Measurements from ENCODE around the gene ADAMTS6. TPM values are rescaled to one million over a fixed set of nuclear protein-coding genes. Genes with fewer than 3 reads are reported as not detected.

The ADAMTS6 gene
- total RNA-seq, 1 experiment from 2014 or later, result 1.2 TPM

DNA sequence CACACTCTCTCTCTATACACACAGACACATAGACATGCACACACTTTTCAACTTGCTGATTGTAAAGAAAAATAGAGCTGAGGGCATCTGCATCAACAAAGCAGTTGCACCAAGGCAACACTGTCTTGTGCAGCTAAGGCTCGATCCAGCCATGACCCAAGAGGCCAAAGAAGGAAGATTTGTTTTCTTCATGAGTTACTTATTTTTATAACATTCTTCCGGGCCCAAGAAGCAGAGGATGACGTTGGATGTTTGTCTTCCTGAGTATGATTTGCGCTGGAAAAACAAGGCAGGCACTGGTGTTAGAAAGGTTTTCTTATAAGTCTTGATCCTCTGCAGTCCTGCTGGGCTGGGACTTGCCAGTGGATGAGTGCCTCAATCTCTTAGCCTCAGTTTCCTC is 344.1 kb downstream of the ADAMTS6 start:
- H3K4me1 Mint-ChIP-seq (ENCODE audit: low read depth, unreplicated experiment), result no peaks in the 10 kb centered on the region
- intact Hi-C loops (cut with micrococcal nuclease; ENCODE audit: unreplicated experiment), result no loop called here
- CTCF ChIA-PET, result interaction anchor here (1.4 kb wide), 1 partner anchor 12 kb away, joined by 3 read pairs; no protein-coding TSS in a partner anchor
- no peaks in the 10 kb centered on the region for H3K9me3 Mint-ChIP-seq (ENCODE audit: low read depth, unreplicated experiment)
- H3K27me3 Mint-ChIP-seq (ENCODE audit: unreplicated experiment), result no peaks in the 10 kb centered on the region
- no peak overlapping the region for H3K4me3 Mint-ChIP-seq (ENCODE audit: low read depth, unreplicated experiment)
- TF ChIP-seq CTCF (IDR thresholded peaks at IDR 0.05; ENCODE audit: unreplicated experiment), result no peak
- no peak overlapping the region for H3K27ac Mint-ChIP-seq (ENCODE audit: unreplicated experiment)
- H3K36me3 Mint-ChIP-seq (ENCODE audit: insufficient read depth, unreplicated experiment), result peaks cover 5% of the 10 kb centered on the region
- DNase-seq, result no peak
- no TSS peak for BruUV-seq (replicated peaks)

DNA sequence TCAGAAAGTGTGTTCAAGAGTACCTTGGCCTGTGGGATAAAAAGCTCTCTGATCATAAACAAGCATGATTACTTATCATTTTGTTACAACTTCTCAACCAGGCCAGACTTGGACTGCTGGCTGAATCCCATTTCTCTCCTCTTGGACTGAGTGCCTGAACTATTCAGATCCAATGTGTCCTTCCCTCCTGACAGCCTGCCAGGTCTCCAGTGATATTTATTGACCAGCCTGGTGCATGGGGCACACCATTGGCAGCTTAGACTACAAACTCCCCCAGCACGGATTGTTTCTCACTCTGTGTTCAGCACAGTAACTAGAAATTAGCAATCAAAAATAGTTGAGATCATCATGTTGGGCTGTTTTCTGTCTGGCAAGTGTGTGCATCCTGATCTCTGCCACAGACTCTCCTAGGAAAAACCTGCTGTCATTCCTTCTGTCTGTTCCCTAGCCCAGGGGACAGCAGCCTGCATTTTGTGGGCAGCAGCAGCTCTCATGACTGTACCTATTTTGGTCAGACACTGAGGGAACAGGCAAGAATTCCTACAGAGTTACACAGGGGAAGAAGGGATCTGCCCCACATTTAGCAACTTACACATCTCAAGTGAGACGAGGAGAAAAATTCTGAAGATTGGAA is 348.1 kb downstream of the ADAMTS6 start:
- Mint-ChIP-seq H3K9me3 (ENCODE audit: low read depth, unreplicated experiment) (no peaks in the 10 kb centered on the region), H3K4me1 (ENCODE audit: low read depth, unreplicated experiment) (no peaks in the 10 kb centered on the region), H3K27me3 (ENCODE audit: unreplicated experiment) (no peaks in the 10 kb centered on the region), H3K4me3 (ENCODE audit: low read depth, unreplicated experiment) (no peak overlapping the region), H3K27ac (ENCODE audit: unreplicated experiment) (no peak overlapping the region), H3K36me3 (ENCODE audit: insufficient read depth, unreplicated experiment) (no peaks in the 10 kb centered on the region)
- no TSS peak for BruUV-seq (replicated peaks)
- intact Hi-C loops (cut with micrococcal nuclease; ENCODE audit: unreplicated experiment), result no loop called here
- TF ChIP-seq CTCF (IDR thresholded peaks at IDR 0.05; ENCODE audit: unreplicated experiment), result no peak
- CTCF ChIA-PET, result no interaction called here
- no peak for DNase-seq

DNA sequence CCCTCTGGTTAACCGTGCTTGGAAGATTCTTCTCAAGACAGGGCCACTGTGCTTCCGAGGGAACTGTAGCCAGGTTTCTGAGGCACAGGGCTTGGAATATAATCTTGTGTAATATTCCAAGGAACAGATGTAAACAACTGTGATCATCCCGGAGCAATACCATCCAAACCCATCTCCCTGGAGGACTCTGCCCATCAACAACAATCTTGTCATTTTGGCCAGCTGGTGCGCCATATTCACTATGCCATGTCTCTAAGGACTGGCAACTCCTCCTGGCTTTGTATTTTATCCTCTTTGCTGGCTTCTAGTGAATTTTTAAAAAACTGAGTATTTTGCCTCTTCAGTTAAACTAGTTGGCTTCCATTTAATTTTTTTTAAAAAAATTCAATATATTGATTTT is 349.3 kb downstream of the ADAMTS6 start:
- DNase-seq, result no peak
- no peak overlapping the region for H3K27ac Mint-ChIP-seq (ENCODE audit: unreplicated experiment)
- intact Hi-C loops (cut with micrococcal nuclease; ENCODE audit: unreplicated experiment), result no loop called here
- no peaks in the 10 kb centered on the region for H3K27me3 Mint-ChIP-seq (ENCODE audit: unreplicated experiment)
- no peak overlapping the region for H3K4me3 Mint-ChIP-seq (ENCODE audit: low read depth, unreplicated experiment)
- no peak for TF ChIP-seq CTCF (IDR thresholded peaks at IDR 0.05; ENCODE audit: unreplicated experiment)
- H3K36me3 Mint-ChIP-seq (ENCODE audit: insufficient read depth, unreplicated experiment), result no peaks in the 10 kb centered on the region
- CTCF ChIA-PET, result no interaction called here
- H3K9me3 Mint-ChIP-seq (ENCODE audit: low read depth, unreplicated experiment), result no peaks in the 10 kb centered on the region
- H3K4me1 Mint-ChIP-seq (ENCODE audit: low read depth, unreplicated experiment), result no peaks in the 10 kb centered on the region
- BruUV-seq (replicated peaks), result no TSS peak

GRCh38 chr5:65128226-65128625 is 353.5 kb downstream of the ADAMTS6 start:
- BruUV-seq (replicated peaks), result no TSS peak
- no peak for DNase-seq
- Mint-ChIP-seq H3K36me3 (ENCODE audit: insufficient read depth, unreplicated experiment) (no peaks in the 10 kb centered on the region), H3K27me3 (ENCODE audit: unreplicated experiment) (no peaks in the 10 kb centered on the region), H3K27ac (ENCODE audit: unreplicated experiment) (no peak overlapping the region), H3K4me3 (ENCODE audit: low read depth, unreplicated experiment) (no peak overlapping the region), H3K9me3 (ENCODE audit: low read depth, unreplicated experiment) (no peaks in the 10 kb centered on the region), H3K4me1 (ENCODE audit: low read depth, unreplicated experiment) (no peaks in the 10 kb centered on the region)
- intact Hi-C loops (cut with micrococcal nuclease; ENCODE audit: unreplicated experiment), result no loop called here
- no peak for TF ChIP-seq CTCF (IDR thresholded peaks at IDR 0.05; ENCODE audit: unreplicated experiment)
- CTCF ChIA-PET, result no interaction called here

All from Calu3 (cell line).